ENCODE results near the gene UNC50.

DNA sequence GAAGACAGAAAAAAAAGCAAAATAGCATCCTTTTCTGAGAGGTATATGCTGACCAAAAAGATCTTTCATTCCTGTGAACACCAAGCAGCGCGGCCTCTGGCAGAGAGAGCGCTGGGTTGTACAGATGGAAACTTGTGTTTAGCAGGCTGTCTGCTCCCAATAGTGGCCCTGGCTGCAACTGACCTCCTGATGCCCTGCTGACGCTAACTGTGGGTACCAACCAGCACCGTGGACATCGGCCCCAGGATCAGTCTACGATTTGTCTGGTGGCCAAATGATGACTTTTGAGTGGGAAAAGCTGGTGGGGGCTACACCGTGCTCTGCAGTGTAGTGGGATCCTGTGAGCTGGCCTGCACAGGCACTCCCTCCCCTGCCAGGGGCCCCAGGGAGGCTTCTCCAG is 15.8 kb upstream of the UNC50 start:
- TF ChIP-seq, protein P1, sequence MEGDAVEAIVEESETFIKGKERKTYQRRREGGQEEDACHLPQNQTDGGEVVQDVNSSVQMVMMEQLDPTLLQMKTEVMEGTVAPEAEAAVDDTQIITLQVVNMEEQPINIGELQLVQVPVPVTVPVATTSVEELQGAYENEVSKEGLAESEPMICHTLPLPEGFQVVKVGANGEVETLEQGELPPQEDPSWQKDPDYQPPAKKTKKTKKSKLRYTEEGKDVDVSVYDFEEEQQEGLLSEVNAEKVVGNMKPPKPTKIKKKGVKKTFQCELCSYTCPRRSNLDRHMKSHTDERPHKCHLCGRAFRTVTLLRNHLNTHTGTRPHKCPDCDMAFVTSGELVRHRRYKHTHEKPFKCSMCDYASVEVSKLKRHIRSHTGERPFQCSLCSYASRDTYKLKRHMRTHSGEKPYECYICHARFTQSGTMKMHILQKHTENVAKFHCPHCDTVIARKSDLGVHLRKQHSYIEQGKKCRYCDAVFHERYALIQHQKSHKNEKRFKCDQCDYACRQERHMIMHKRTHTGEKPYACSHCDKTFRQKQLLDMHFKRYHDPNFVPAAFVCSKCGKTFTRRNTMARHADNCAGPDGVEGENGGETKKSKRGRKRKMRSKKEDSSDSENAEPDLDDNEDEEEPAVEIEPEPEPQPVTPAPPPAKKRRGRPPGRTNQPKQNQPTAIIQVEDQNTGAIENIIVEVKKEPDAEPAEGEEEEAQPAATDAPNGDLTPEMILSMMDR (IDR thresholded peaks at IDR 0.05), result no peak
- TF ChIP-seq POLR2A (IDR thresholded peaks at IDR 0.05), result no peak
